Measurements from ENCODE around the gene ACOT8. TPM values are rescaled to one million over a fixed set of nuclear protein-coding genes. Genes with fewer than 3 reads are reported as not detected.
A peak's percentile ranks its signal among the peaks of the same experiment; 100 is the strongest.

ACOT8 gene
- total RNA-seq, 4 donors from 2014 or later: 34.4 to 62.0 (median 44.3) TPM

- H3K27ac ChIP-seq: no peak overlapping the region
- peaks cover 25% of the 10 kb centered on the region for H3K4me1 ChIP-seq
- H3K27me3 ChIP-seq: peaks cover 12% of the 10 kb centered on the region
- H3K4me3 ChIP-seq: no peak overlapping the region
- H3K36me3 ChIP-seq: no peaks in the 10 kb centered on the region
- TF ChIP-seq CTCF (IDR thresholded peaks at IDR 0.05) (no peak), POLR2AphosphoS5 (IDR thresholded peaks at IDR 0.05) (no peak), EP300 (IDR thresholded peaks at IDR 0.05) (no peak), POLR2A (IDR thresholded peaks at IDR 0.05) (no peak)
- WGBS: 88% methylated on average over 4 of the region's 4 CpGs
- DNase-seq (ENCODE audit: low spot score in 2 of 2): no peak
- no peaks in the 10 kb centered on the region for H3K9me3 ChIP-seq
These were observed 37.7 kb downstream of the ACOT8 start for GRCh38 chr20:45819466-45819865.

- WGBS: 94% methylated on average over 3 of the region's 3 CpGs
- Histone ChIP-seq H3K27ac (peak overlapping the region; percentile 50), H3K27me3 (peaks cover 4% of the 10 kb centered on the region), H3K4me3 (no peak overlapping the region), H3K4me1 (peaks cover 12% of the 10 kb centered on the region), H3K9me3 (no peaks in the 10 kb centered on the region), H3K36me3 (no peaks in the 10 kb centered on the region)
- TF ChIP-seq EP300 (IDR thresholded peaks at IDR 0.05): no peak
- DNase-seq (ENCODE audit: low spot score in 2 of 2): no peak
These were observed 39.0 kb downstream of the ACOT8 start for GRCh38 chr20:45818239-45818638.

GRCh38 chr20:45817376-45818194 lies 39.6 kb downstream of the ACOT8 start:
- no peak for DNase-seq (ENCODE audit: low spot score in 2 of 2)
- WGBS: 54% methylated on average over 9 of the region's 9 CpGs

GRCh38 chr20:45816951-45817350 lies 40.2 kb downstream of the ACOT8 start:
- peaks cover 9% of the 10 kb centered on the region for H3K4me1 ChIP-seq
- no peaks in the 10 kb centered on the region for H3K9me3 ChIP-seq
- 89% methylated on average over 2 of the region's 3 CpGs for WGBS
- no peak for DNase-seq (ENCODE audit: low spot score in 2 of 2)
- no peaks in the 10 kb centered on the region for H3K36me3 ChIP-seq
- H3K27ac ChIP-seq: no peak overlapping the region
- H3K27me3 ChIP-seq: no peaks in the 10 kb centered on the region
- TF ChIP-seq EP300 (IDR thresholded peaks at IDR 0.05) (no peak), POLR2AphosphoS5 (IDR thresholded peaks at IDR 0.05) (no peak), POLR2A (IDR thresholded peaks at IDR 0.05) (no peak), CTCF (IDR thresholded peaks at IDR 0.05) (no peak)
- no peak overlapping the region for H3K4me3 ChIP-seq

More at GRCh38 chr20:45817376-45818194, 39.6 kb downstream of the ACOT8 start:
- Histone ChIP-seq H3K4me3 (no peak overlapping the region), H3K9me3 (no peaks in the 10 kb centered on the region), H3K4me1 (peaks cover 12% of the 10 kb centered on the region), H3K27ac (peak overlapping the region; percentile 50), H3K27me3 (no peaks in the 10 kb centered on the region), H3K36me3 (no peaks in the 10 kb centered on the region)
- TF ChIP-seq EP300 (IDR thresholded peaks at IDR 0.05) (no peak), POLR2A (IDR thresholded peaks at IDR 0.05) (no peak), POLR2AphosphoS5 (IDR thresholded peaks at IDR 0.05) (no peak), CTCF (IDR thresholded peaks at IDR 0.05) (no peak)

GRCh38 chr20:45814314-45814713 lies 42.9 kb downstream of the ACOT8 start:
- 85% methylated on average over 3 of the region's 3 CpGs for WGBS
- peaks cover 21% of the 10 kb centered on the region for H3K36me3 ChIP-seq
- no peak overlapping the region for H3K4me3 ChIP-seq
- peaks cover 14% of the 10 kb centered on the region for H3K4me1 ChIP-seq
- TF ChIP-seq EP300 (IDR thresholded peaks at IDR 0.05) (no peak), CTCF (IDR thresholded peaks at IDR 0.05) (no peak), POLR2A (IDR thresholded peaks at IDR 0.05) (no peak), POLR2AphosphoS5 (IDR thresholded peaks at IDR 0.05) (no peak)
- no peaks in the 10 kb centered on the region for H3K9me3 ChIP-seq
- DNase-seq (ENCODE audit: low spot score in 2 of 2): no peak
- H3K27me3 ChIP-seq: no peaks in the 10 kb centered on the region
- no peak overlapping the region for H3K27ac ChIP-seq
